ENCODE measurements around the gene PHACTR4. TPM values are rescaled to one million over a fixed set of nuclear protein-coding genes. Genes with fewer than 3 reads are reported as not detected.

PHACTR4 gene
- total and polyA plus RNA-seq, 2 of the 8 experiments (the other 6 are each of a cell fraction or from before 2014, with no cell fraction given): 23.7 to 57.8 TPM

- no peak overlapping the region for H3K9ac ChIP-seq (replicated peaks in 1 of 4; ENCODE audit: extremely low read depth in 1 of 4, low read depth in 3 of 4, low read length in 3 of 4)
- no peak overlapping the region for H2BK12ac ChIP-seq (ENCODE audit: low read depth, low read length)
- H2BK20ac ChIP-seq (ENCODE audit: low read length): no peak overlapping the region
- H3K9me3 ChIP-seq (ENCODE audit: insufficient read depth in 2 of 2, low read depth in 1 of 2, low read length in 1 of 2): no peaks in the 10 kb centered on the region
- no peaks in the 10 kb centered on the region for H3K27me3 ChIP-seq (replicated peaks in 1 of 4; ENCODE audit: control insufficient read depth in 3 of 4, extremely low read depth in 1 of 4, insufficient read depth in 3 of 4, low read length in 3 of 4)
- H2AK5ac ChIP-seq (ENCODE audit: low read depth, low read length): no peak overlapping the region
- FAIRE-seq: no peak
- no peak overlapping the region for H3K18ac ChIP-seq (ENCODE audit: extremely low read depth, low read length)
- no peaks in the 10 kb centered on the region; the same call in 1 of the 2 replicates for H3K79me1 ChIP-seq (ENCODE audit: low read depth, low read length)
- H4K5ac ChIP-seq (ENCODE audit: insufficient read length, low read depth, low read length): no peak overlapping the region
- H3K4ac ChIP-seq (replicated peaks; ENCODE audit: insufficient read length, low read depth, low read length): no peak overlapping the region
- no peak overlapping the region for H3K56ac ChIP-seq (replicated peaks; ENCODE audit: insufficient read length, low read depth, low read length)
- H3K23ac ChIP-seq (ENCODE audit: insufficient read length): no peak overlapping the region
- no peak overlapping the region for H3K27ac ChIP-seq (ENCODE audit: low read depth, low read length)
- no peak overlapping the region for H2BK5ac ChIP-seq (ENCODE audit: low read depth, low read length)
- CTCF ChIA-PET (ENCODE audit: partially characterized antibody): no interaction called here
- no peak overlapping the region for H3K4me3 ChIP-seq (ENCODE audit: extremely low read depth in 1 of 4, insufficient read depth in 2 of 4, low read depth in 3 of 4, low read length in 4 of 4)
- no peak overlapping the region for H2BK15ac ChIP-seq (ENCODE audit: low read length)
- peaks cover 0 to 3% of the 10 kb centered on the region in 2 experiments; a peak in 1 of 4 replicates for H3K79me2 ChIP-seq (ENCODE audit: control insufficient read depth in 1 of 2, insufficient read depth in 2 of 2, low read length in 2 of 2)
- no peaks in the 10 kb centered on the region for H3K23me2 ChIP-seq (ENCODE audit: low read depth, low read length)
- no peaks in the 10 kb centered on the region for H4K20me1 ChIP-seq (replicated peaks in 1 of 2; ENCODE audit: control insufficient read depth in 1 of 2, insufficient read depth in 2 of 2, low read length in 2 of 2)
- POLR2A ChIA-PET (ENCODE audit: partially characterized antibody): interaction anchor here (3.6 kb wide), 1 partner anchor 71 kb away, joined by 17 read pairs; no protein-coding TSS in a partner anchor
- H4K91ac ChIP-seq (replicated peaks; ENCODE audit: insufficient read length, low read length): no peak overlapping the region
- no peak overlapping the region for H3K4me2 ChIP-seq (ENCODE audit: insufficient read depth in 1 of 2, low read depth in 2 of 2, low read length in 2 of 2)
- H3K4me1 ChIP-seq (replicated peaks in 1 of 4; ENCODE audit: control insufficient read depth in 3 of 4, insufficient read depth in 4 of 4, low read length in 3 of 4): peaks cover 0 to 9% (median 1%) of the 10 kb centered on the region in 4 experiments; a peak in 4 of 7 replicates
- no peak overlapping the region for H2BK120ac ChIP-seq (replicated peaks; ENCODE audit: low read depth, low read length)
- no peak overlapping the region for H3K14ac ChIP-seq (ENCODE audit: insufficient read length)
- no peak overlapping the region for H4K8ac ChIP-seq (ENCODE audit: extremely low read depth, insufficient read depth, low read length)
- H2AFZ ChIP-seq (ENCODE audit: low read length): no peak overlapping the region
- no peak for DNase-seq (ENCODE audit: low read depth in 1 of 2, low spot score in 2 of 2)
- peaks cover 0 to 4% (median 0%) of the 10 kb centered on the region in 4 experiments; a peak in 2 of 8 replicates for H3K36me3 ChIP-seq (ENCODE audit: control insufficient read depth in 2 of 4, insufficient read depth in 4 of 4, low read length in 3 of 4)
- no peak for TF ChIP-seq ATF2 (IDR thresholded peaks at IDR 0.05; ENCODE audit: low read length)
- no peak for TF ChIP-seq RBBP5 (IDR thresholded peaks at IDR 0.05; ENCODE audit: borderline replicate concordance, low read depth, low read length)
- TF ChIP-seq KDM5A (IDR thresholded peaks at IDR 0.05; ENCODE audit: low read length): no peak
- TF ChIP-seq E2F6 (IDR thresholded peaks at IDR 0.05): no peak
- TF ChIP-seq SP2 (IDR thresholded peaks at IDR 0.05; ENCODE audit: low read length): no peak
- no peak for TF ChIP-seq CTBP2 (IDR thresholded peaks at IDR 0.05; ENCODE audit: borderline replicate concordance, insufficient read depth, insufficient read length, low read length)
- TF ChIP-seq RAD21 (IDR thresholded peaks at IDR 0.05 in 1 of 2, conservative IDR thresholded peaks at IDR 0.05 in 1 of 2; ENCODE audit: low read depth in 2 of 2, low read length in 2 of 2): no peak
- TF ChIP-seq SAP30 (IDR thresholded peaks at IDR 0.05; ENCODE audit: insufficient read depth, insufficient replicate concordance, low read length): no peak
- no peak for TF ChIP-seq CREB1 (IDR thresholded peaks at IDR 0.05)
- TF ChIP-seq CBX8 (IDR thresholded peaks at IDR 0.05; ENCODE audit: borderline replicate concordance, low read depth, low read length): no peak
- no peak for TF ChIP-seq POU5F1 (IDR thresholded peaks at IDR 0.05; ENCODE audit: low read depth, low read length)
- TF ChIP-seq MAFK (IDR thresholded peaks at IDR 0.05; ENCODE audit: low read depth, low read length): no peak
These were observed 69.8 kb downstream of the PHACTR4 start for GRCh38 chr1:28439320-28439719.

All from H1 (cell line).